Embryonic facial prominence (tissue), 1 donor: Measurements from ENCODE around the gene FRMD4A.
A peak's percentile ranks its signal among the peaks of the same experiment; 100 is the strongest.
"Not testable (repeated sequence)": the region's sequence is repeated elsewhere in the genome, so short reads cannot be mapped to it uniquely, and the experiment has no call there.

Experiments used
- DNase-seq: peaks from one replicate; pipeline ENCODE4 v3.0.0-alpha.2; 2016; ENCODE audit errors: extremely low spot score

FRMD4A gene

DNA sequence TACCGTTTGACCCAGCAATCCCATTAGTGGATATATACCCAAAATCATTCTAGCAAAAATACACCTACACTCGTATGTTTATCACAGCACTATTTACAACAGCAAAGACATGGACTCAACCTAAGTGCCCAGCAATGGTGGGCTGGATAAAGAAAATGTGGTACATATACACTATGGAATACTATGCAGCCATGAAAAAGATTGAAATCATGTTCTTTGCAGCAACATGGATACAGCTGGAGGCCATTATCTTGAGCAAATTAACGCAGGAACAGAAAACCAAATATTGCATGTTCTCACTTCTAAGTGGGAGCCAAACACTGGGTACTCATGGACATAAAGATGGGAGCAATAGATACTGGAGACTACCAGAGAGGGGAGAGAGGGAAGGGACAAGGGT lies 223.9 kb downstream of the FRMD4A start:
- DNase-seq: no peak

DNA sequence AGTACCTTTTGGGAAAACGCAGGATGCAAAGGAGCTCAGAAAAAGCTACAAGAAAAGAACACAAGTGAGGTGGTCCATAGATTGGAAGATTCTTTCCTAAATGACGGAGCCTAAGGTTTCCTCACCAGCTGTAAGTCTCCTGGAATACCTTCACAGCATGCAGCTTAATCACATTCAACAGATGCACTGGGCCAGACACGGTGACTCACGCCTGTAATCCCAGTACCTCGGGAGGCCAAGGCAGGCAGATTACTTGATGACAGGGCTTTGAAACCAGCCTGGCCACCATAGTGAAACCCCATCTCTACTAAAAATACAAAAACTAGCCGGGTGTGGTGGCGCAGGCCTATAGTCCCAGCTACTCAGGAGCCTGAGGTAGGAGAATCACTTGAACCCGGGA lies 228.7 kb downstream of the FRMD4A start:
- DNase-seq: no peak

DNA sequence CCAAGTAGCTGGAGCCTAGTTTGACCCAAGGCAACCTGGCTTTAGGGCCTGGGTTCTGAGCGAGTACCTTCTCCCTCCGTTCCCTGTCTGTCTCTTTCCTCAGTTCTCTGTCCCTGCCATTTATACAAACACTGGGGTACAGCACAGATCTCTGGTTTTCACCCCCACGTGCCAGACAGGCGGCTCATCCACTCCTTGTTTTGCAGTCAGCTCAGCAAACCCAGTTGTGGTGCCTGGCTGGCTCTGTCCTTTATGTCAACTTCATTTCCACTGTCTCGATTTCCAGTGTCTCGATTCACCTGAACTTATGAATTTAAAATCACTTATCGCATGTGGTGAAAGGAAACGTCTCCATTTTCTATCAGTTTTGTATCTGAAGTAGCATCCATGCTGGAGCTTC lies 230.8 kb downstream of the FRMD4A start:
- DNase-seq: no peak

DNA sequence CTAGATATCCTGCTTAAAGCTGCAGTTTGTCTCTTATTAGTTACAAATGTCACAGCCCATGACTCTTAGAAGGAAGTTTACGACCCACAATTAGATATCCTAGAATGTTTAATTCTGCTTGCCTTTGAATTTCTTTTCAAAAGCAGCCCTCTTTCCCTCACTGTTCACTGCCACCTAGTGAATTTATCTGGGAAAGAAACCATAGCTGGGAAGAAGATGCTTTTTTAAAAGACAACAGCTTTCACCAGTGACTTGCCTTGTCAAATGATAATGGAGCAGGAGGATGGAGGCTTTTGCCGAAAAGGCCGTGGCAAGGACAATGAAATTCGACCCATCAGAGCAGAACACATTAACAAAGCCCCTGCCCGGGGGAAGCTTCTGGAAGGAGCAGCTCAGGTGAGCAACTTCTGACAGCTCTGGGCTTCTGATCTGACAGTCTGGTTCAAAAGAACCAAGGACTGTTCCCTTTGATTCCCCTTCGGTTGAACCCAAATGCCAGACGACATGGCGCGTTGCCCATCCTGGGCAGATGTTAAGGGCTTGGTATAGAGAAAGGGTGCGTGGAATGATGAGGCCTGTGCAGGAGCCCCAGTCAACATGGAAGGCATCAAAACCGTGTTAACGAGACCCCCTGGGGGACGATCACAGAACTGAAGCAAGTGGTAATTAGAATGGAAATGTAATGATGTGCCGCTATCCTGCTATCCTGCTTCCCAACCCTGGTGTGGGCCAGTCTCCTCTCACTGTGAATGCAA lies 236.8 kb downstream of the FRMD4A start:
- peak; percentile 43 for DNase-seq

DNA sequence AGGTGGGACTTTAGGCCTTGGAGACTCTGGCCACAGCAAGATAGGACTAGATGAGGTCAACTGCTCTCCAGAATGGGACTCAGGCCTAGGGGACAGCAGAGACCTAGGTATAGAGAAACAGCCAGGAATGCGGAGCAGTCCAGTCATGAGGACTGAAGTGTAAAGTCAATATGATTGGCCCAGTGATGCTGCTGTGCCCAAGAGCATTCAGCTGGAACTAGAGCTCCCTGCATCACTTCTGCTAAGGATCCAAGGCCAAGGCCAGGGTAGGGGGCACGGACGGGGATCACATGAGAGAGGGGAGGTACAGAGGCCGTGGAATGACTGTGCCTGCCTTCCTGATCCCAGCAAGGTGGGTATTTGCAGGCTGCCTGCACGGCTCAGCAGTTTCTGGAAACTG lies 237.9 kb downstream of the FRMD4A start:
- DNase-seq: no peak

- no peak for DNase-seq
Measured at GRCh38 chr10:14089556-14090292, 241.0 kb downstream of the FRMD4A start.

GRCh38 chr10:14087566-14087965 lies 243.2 kb downstream of the FRMD4A start:
- no peak for DNase-seq

GRCh38 chr10:14086596-14086995 lies 244.1 kb downstream of the FRMD4A start:
- no peak for DNase-seq

DNA sequence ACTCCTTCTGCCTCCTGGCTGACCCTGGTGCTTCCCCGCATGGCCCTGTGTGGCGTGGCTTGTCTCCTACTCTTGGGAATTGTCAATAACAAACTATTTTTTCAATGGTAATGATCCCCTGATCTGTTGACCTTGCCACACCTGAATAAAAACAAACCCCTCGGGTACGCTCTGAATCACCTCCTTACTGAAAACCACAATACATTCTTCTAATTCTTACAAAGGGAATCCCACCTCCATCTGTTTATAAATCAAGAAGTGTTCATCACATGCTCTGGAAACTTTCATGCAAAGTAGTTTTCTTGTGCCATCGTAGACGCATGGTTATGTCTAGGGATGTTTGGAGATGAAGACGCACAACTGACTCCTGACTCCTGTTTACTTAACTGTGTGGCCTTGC lies 245.8 kb downstream of the FRMD4A start:
- no peak for DNase-seq

DNA sequence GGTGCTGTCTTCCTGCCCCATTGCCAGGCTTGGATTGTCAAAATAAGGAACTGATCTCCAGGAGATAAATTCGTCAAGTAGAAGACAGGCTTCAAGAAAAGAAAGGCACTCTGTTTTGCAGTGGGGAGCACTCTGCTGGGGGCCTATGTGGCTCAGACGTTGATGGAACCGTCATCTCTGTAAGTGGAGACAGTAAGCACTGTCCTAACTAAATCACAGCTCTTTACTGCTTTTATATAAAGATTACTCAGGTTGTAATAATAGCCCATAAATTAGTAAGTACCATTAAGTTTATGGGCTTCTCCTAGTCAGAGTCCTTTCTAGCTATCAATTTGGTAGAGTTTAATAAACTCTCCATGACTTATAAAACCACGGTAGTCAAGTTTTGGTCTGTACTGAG lies 249.9 kb downstream of the FRMD4A start:
- no peak for DNase-seq

GRCh38 chr10:14077430-14077829 lies 253.3 kb downstream of the FRMD4A start:
- DNase-seq: no peak

- DNase-seq: peak; percentile 67
Measured at GRCh38 chr10:14074062-14074884, 256.5 kb downstream of the FRMD4A start.

DNA sequence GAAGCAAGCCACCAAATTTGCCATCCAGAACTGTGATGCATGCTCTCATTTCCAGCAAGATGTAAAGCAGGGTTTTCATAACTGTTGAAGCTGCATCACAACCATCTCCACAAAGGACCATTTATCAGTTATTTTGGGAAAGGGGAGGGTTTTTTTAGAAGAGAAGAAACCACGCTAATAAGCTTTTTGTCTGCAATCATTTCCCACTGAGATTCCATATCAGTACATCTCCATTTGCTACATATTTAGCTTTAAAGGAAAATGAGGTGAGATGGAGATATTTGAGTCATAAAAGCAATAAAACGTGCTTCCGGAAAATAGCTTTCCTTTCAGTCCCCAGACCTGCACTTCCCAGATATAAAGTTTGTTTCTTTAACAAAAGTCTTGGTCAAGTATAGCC lies 258.2 kb downstream of the FRMD4A start:
- DNase-seq: no peak

- DNase-seq: no peak
Measured at GRCh38 chr10:14071956-14072355, 258.8 kb downstream of the FRMD4A start.

DNA sequence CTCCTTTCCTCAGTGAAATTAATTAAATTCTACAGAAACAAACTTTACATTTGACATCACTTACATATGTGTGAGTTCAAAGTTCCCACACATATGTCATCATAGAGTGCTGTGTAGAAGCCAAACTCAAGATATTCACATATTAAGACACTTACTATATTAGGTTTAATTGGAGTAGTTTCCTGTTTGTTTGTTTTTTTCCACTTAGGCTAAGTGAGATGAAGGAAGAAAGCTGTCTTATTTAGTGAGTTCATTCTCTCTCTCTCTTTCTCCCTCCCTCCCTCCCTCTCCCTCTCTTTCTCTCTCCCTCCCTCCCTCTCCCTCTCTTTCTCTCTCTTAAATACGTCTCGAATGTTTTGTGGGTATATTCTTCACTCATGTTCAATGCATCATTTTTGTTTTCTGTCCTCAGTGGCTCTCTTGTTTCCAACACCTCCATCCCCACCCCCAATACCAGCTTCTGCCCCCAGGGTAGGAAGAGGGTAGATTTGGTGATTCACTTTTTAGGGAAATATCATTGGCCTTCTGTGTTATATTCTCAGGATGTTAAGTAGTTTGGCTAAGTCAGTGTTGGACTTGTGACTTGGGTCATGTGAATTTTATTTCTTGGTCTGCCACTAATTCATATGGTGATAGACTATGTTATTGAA lies 262.0 kb downstream of the FRMD4A start:
- DNase-seq: no peak

- not testable (repeated sequence) for DNase-seq
Measured at GRCh38 chr10:14067638-14068037, 263.1 kb downstream of the FRMD4A start.

DNA sequence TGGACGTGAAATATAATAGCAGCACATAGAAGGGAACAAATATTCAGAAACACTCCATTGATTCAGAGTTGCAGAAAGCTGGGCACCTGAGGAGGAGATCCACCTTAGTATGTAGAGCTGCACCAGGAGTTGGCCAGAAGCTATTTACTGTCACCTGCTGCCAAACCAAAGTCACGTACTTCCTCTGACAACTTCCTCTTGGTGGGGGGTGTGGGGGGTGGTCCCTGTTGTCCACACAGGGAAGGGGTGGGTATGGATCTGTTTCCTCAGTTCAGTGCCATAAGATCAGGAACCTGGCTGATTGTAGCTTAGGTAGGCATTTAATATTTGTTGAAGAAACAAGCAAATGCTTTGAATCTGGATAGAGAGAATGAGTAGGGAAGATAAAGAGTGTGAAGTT lies 264.6 kb downstream of the FRMD4A start:
- no peak for DNase-seq

DNA sequence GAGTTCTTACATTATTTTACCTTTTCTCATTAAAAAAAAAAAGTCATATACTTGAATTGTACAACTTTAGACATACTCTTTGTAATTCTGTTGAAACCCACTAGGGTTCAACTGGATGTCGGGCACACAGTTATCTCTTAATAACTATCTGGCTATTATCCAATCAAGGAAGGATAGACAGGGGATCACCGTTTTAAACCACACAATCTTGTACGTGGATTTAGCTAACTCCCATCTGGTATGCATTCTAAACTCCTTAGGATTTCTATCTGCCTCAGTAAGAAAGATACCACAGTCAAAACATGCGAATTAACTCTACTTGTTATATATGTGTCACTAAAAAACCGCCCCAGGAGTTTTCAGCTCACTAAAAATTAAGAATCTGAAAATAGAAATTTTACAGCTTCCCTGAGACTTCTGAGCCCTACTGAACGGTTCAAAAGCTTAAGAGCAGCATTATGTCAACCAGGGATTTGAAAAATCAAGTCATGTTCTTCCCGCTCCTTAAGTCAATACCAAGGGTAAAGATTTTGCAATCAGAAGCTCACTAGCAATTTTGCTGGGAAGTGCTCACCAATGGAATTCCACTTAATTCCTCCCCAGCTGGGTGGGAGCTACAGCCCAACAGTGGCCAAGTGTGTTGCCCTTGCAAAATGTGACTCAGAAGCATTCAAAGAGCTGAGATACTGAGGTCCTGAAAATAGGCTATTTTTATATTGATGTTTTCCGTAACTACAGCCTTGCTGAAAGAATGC lies 267.0 kb downstream of the FRMD4A start:
- DNase-seq: no peak

GRCh38 chr10:14062528-14063260 lies 268.0 kb downstream of the FRMD4A start:
- no peak for DNase-seq

DNA sequence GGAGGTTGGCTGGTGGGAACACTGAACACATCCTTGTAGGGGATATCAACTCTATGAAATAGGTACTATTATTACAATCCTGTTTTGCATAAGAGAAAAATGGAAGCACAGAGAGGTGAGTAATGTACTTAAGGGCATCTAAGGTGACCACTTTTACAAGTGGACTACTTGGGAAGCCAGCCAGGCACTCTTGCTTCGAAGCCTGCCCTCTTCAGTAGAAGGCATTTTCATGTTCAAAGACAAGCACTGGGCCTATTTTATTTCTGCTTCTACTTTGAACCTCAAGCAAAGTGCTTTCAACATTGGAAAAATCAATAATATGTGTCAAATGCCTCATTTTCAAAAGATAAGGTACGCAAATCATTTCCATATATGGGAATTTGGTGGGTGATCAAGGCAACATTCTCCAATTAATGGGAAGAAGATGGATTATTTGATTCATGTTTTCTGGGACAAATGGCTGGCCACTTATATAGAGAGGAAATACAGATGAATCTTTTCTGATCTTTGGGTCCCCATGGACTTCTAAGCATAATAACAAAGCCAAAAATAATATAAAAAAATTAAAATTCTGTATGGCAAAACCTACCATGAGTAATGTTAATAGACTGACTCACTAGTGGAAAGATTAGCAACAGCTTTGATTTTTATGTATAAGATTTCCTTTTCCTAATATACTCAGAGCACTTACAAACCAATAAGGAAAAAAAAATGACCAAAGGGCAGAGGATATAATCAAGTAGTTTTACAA lies 270.2 kb downstream of the FRMD4A start:
- DNase-seq: no peak
